ENCODE results near the gene PCDH9.

The PCDH9 gene

DNA sequence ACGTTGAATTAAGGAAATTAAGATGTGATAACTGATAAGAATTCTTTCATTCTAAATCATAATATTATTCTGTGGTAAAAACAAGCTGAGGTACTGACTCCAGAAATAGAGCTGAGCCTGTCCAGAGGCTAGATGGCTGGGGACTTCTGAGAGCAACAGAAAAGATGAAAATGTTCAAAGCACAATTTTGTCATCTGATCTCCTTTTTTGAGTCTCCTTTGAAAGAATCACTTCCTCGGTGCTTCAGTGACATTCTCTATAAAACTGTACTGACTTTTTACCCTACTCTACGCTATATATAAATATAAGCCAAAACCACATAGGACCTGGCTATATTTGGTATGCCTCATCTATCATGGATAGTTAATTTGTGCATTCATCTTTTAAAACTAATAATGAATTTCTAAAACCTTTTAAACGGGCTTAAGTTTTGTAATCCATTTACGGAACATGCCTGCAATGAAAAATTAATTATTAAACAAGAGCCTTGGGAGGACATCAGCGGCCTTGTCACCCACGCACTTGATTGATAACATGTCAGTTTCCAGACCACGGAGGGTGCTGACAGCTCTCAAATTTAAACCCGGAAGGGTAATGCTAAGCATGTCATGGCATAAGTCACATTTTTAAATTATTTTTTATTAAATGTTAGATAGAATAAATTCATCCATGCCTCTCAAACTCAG lies 235.5 kb downstream of the PCDH9 start:
- H3K4me3 ChIP-seq (ENCODE audit: low read length, poor library complexity, severe bottlenecking), result no peak overlapping the region
- no peaks in the 10 kb centered on the region for H3K36me3 ChIP-seq (ENCODE audit: insufficient read depth, low read length)
- H3K27me3 ChIP-seq (ENCODE audit: insufficient read depth, low read length, poor library complexity, severe bottlenecking), result no peaks in the 10 kb centered on the region
- H3K9me3 ChIP-seq (ENCODE audit: insufficient read depth, low read depth, low read length), result no peaks in the 10 kb centered on the region
- peak overlapping the region; percentile 2; the same call in 1 of the 2 replicates for H2AFZ ChIP-seq (ENCODE audit: low read length)
- no peak for TF ChIP-seq CTCF (conservative IDR thresholded peaks at IDR 0.05; ENCODE audit: low read length)
- TF ChIP-seq EZH2phosphoT487 (IDR thresholded peaks at IDR 0.05; ENCODE audit: borderline replicate concordance), result no peak
- H3K4me1 ChIP-seq (ENCODE audit: insufficient read depth, low read length, poor library complexity, severe bottlenecking), result peaks cover 33% of the 10 kb centered on the region
- H3K4me2 ChIP-seq (ENCODE audit: low read depth, low read length, poor library complexity, severe bottlenecking), result peak overlapping the region; percentile 36
- peak overlapping the region; percentile 17 for H3K9ac ChIP-seq (ENCODE audit: low read depth, low read length, poor library complexity, severe bottlenecking)
- no peaks in the 10 kb centered on the region for H3K9me2 ChIP-seq (replicated peaks; ENCODE audit: low read depth, low read length)
- H4K20me1 ChIP-seq (ENCODE audit: insufficient read depth, low read length, poor library complexity, severe bottlenecking), result no peaks in the 10 kb centered on the region
- H3F3A ChIP-seq (ENCODE audit: low read depth), result peaks cover 8% of the 10 kb centered on the region; the same call in 1 of the 2 replicates
- no peaks in the 10 kb centered on the region for H3K79me2 ChIP-seq (ENCODE audit: insufficient read depth, low read length)

DNA sequence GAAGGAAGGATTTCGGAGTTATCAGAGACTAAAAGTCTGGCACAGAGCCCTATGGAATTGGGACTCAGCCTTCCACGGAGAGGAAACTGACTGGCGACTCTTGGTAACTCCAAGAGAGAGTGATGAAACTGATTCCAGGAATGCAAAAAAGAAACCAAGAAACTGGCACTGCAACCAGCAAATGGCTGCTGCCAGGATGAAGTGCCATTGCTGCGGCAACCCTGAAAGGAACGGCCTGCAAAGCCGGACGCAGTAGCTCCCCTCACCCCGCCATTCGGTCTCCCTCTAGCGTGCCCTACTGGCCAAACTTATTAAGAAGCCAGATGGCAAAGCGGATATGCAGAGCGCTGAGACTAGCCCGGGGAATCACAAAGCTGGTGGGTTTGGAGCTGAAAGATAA lies 236.0 kb downstream of the PCDH9 start:
- Histone ChIP-seq H3K79me2 (ENCODE audit: insufficient read depth, low read length) (no peaks in the 10 kb centered on the region), H3K36me3 (ENCODE audit: insufficient read depth, low read length) (no peaks in the 10 kb centered on the region), H3K9ac (ENCODE audit: low read depth, low read length, poor library complexity, severe bottlenecking) (no peak overlapping the region), H2AFZ (ENCODE audit: low read length) (peak overlapping the region; percentile 2; the same call in 1 of the 2 replicates), H3K9me3 (ENCODE audit: insufficient read depth, low read depth, low read length) (no peaks in the 10 kb centered on the region), H3K9me2 (replicated peaks; ENCODE audit: low read depth, low read length) (no peaks in the 10 kb centered on the region), H3K4me2 (ENCODE audit: low read depth, low read length, poor library complexity, severe bottlenecking) (no peak overlapping the region), H3K4me1 (ENCODE audit: insufficient read depth, low read length, poor library complexity, severe bottlenecking) (peaks cover 33% of the 10 kb centered on the region), H3F3A (ENCODE audit: low read depth) (peaks cover 8% of the 10 kb centered on the region; the same call in 1 of the 2 replicates), H4K20me1 (ENCODE audit: insufficient read depth, low read length, poor library complexity, severe bottlenecking) (no peaks in the 10 kb centered on the region), H3K27me3 (ENCODE audit: insufficient read depth, low read length, poor library complexity, severe bottlenecking) (no peaks in the 10 kb centered on the region), H3K4me3 (ENCODE audit: low read length, poor library complexity, severe bottlenecking) (no peak overlapping the region)
- TF ChIP-seq EZH2phosphoT487 (IDR thresholded peaks at IDR 0.05; ENCODE audit: borderline replicate concordance), result no peak
- no peak; the same call in 1 of the 2 replicates for TF ChIP-seq CTCF (conservative IDR thresholded peaks at IDR 0.05; ENCODE audit: low read length)

DNA sequence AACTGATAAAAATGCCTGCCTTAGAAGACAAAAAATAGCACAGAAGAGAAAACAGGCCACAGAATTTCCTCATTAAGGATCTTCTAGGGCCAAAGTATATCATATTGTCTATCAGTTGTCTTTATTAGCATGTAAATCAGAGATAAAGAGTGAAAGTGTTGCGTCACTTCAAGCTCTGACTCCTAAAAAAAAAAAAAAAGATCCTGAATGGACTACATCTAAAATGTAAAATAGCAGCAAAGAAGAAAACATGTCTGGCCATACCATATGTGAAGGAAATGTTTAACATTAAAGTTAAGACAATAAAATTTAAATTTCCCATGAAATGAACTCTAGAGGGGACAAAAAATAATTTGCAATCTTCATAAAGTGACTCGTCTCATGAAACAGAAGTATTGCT lies 237.4 kb downstream of the PCDH9 start:
- H2AFZ ChIP-seq (ENCODE audit: low read length), result no peak overlapping the region
- H3K4me2 ChIP-seq (ENCODE audit: low read depth, low read length, poor library complexity, severe bottlenecking), result no peak overlapping the region
- no peaks in the 10 kb centered on the region for H4K20me1 ChIP-seq (ENCODE audit: insufficient read depth, low read length, poor library complexity, severe bottlenecking)
- H3K4me3 ChIP-seq (ENCODE audit: low read length, poor library complexity, severe bottlenecking), result no peak overlapping the region
- peaks cover 8% of the 10 kb centered on the region; the same call in 1 of the 2 replicates for H3F3A ChIP-seq (ENCODE audit: low read depth)
- H3K36me3 ChIP-seq (ENCODE audit: insufficient read depth, low read length), result no peaks in the 10 kb centered on the region
- no peaks in the 10 kb centered on the region for H3K9me3 ChIP-seq (ENCODE audit: insufficient read depth, low read depth, low read length)
- H3K79me2 ChIP-seq (ENCODE audit: insufficient read depth, low read length), result no peaks in the 10 kb centered on the region
- H3K27me3 ChIP-seq (ENCODE audit: insufficient read depth, low read length, poor library complexity, severe bottlenecking), result no peaks in the 10 kb centered on the region
- H3K9ac ChIP-seq (ENCODE audit: low read depth, low read length, poor library complexity, severe bottlenecking), result no peak overlapping the region
- H3K4me1 ChIP-seq (ENCODE audit: insufficient read depth, low read length, poor library complexity, severe bottlenecking), result peaks cover 33% of the 10 kb centered on the region
- H3K9me2 ChIP-seq (replicated peaks; ENCODE audit: low read depth, low read length), result no peaks in the 10 kb centered on the region
- TF ChIP-seq EZH2phosphoT487 (IDR thresholded peaks at IDR 0.05; ENCODE audit: borderline replicate concordance) (no peak), CTCF (conservative IDR thresholded peaks at IDR 0.05; ENCODE audit: low read length) (no peak)

Measured in Loucy (cell line).